HG03354 (cell line): ENCODE data around the gene CAVIN3.
"Not testable (repeated sequence)": the region's sequence is repeated elsewhere in the genome, so short reads cannot be mapped to it uniquely, and the experiment has no call there.

Experiments
- ATAC-seq: cut with Tn5 transposase; IDR thresholded peaks from one replicate; pipeline ENCODE4 v1.9.1; 2021; ENCODE audit warnings: mild to moderate bottlenecking; ENCODE audit not compliant: unreplicated experiment, poor library complexity, severe bottlenecking

Gene CAVIN3

GRCh38 chr11:6280809-6281208 lies 39.5 kb downstream of the CAVIN3 start:
- not testable (repeated sequence) for ATAC-seq

DNA sequence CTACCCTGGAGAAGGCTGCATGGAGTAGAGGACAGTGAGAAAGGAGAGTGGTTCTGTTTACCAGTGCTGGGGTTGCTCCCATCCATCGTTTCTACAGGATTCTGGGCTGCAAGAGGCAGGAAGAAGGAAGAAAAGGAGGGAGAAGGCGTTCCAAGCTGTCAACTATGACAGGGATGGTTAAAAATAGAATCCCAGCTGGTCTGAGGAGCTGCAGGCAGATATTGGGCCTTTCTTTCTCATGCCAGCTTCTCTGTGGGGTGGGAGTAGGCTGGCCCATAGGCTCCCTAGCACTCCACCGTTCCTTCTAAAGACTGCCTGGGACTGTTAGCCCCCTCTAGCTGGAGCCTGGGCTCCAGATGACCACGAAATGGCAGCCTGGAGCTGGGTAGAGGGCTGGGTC lies 47.1 kb downstream of the CAVIN3 start:
- no peak for ATAC-seq

DNA sequence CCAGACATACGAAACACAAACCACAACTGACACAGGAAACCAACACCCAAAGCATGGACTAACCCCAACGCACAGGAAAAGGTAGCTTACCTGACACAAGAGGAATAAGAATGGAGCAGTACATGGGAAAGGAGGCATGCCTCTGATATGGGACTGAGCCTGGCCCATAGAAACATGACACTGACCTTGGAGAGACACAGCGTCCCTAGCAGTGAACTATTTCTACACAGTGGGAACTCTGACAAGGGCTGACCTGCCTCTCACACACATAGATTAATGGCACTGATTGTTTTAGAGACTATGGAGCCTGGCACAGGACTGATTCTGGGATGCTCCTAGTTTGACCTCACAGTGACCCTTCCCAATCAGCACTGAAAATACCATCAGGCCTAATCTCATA lies 48.7 kb downstream of the CAVIN3 start:
- ATAC-seq = no peak

DNA sequence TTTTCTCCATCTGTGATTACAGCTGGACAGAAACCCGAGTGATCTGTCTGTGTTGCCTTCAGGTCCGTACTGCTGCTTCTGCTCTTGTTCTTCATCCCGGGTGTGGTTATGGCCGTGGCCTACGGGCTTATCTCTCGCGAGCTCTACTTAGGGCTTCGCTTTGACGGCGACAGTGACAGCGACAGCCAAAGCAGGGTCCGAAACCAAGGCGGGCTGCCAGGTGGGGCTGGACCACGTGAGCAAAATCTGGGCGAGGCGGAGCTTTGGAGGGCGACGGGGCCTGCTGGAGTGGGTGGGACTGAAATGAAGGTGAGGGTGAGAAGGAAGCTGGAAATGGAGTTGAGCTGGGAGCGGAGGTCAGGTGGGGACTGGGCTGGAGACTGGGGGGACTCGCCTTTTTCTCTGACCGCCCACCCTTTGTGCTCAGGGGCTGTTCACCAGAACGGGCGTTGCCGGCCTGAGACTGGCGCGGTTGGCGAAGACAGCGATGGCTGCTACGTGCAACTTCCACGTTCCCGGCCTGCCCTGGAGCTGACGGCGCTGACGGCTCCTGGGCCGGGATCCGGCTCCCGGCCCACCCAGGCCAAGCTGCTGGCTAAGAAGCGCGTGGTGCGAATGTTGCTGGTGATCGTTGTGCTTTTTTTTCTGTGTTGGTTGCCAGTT lies 49.6 kb downstream of the CAVIN3 start:
- no peak for ATAC-seq

GRCh38 chr11:6269994-6270393 lies 50.3 kb downstream of the CAVIN3 start:
- no peak for ATAC-seq
